Stimulated activated CD8-positive, alpha-beta memory T cell treated with anti-CD3 and anti-CD28 coated beads, Interleukin-7, amount 100 ng/mL, for 4 hours (primary cell): ENCODE measurements around the gene PTGDS.

Experiments
- DNase-seq, 2 donors: peaks; one replicate each; pipeline ENCODE4 v3.0.0-alpha.2; 2020; ENCODE audit warnings: low read depth in 2 of 2

Gene PTGDS

GRCh38 chr9:136973618-136974617, 3.4 kb upstream of the PTGDS start:
- DNase-seq = no peak

- no peak for DNase-seq
These were observed 2.3 kb upstream of the PTGDS start for GRCh38 chr9:136974817-136975535.

GRCh38 chr9:136975644-136976043, 1.7 kb upstream of the PTGDS start:
- DNase-seq = no peak

GRCh38 chr9:136977649-136978072, 357 bp downstream of the PTGDS start:
- no peak for DNase-seq

- peak; percentile 53 to 64 for DNase-seq
These were observed 965 bp downstream of the PTGDS start for GRCh38 chr9:136978073-136978864.

- no peak for DNase-seq
These were observed 1.7 kb downstream of the PTGDS start for GRCh38 chr9:136978865-136979544.

- no peak for DNase-seq
These were observed 2.7 kb downstream of the PTGDS start for GRCh38 chr9:136979769-136980587.

- DNase-seq = no peak
These were observed 3.6 kb downstream of the PTGDS start for GRCh38 chr9:136980669-136981478.

GRCh38 chr9:136981588-136982231, 4.4 kb downstream of the PTGDS start:
- no peak for DNase-seq

GRCh38 chr9:136982232-136983051, 5.1 kb downstream of the PTGDS start, which contains the start of gene LCNL1:
TSS of gene LCNL1 (plus strand) at chr9:136982993. CDS start at chr9:136983587, 594 bp downstream.
- DNase-seq = no peak

GRCh38 chr9:136983167-136983566, 5.9 kb downstream of the PTGDS start:
- no peak for DNase-seq

- DNase-seq = no peak
These were observed 6.5 kb downstream of the PTGDS start for GRCh38 chr9:136983656-136984314.

GRCh38 chr9:136984464-136985026, 7.2 kb downstream of the PTGDS start:
- DNase-seq = no peak

- DNase-seq = no peak
These were observed 7.8 kb downstream of the PTGDS start for GRCh38 chr9:136985027-136985602.

- no peak for DNase-seq
These were observed 8.5 kb downstream of the PTGDS start for GRCh38 chr9:136985853-136986252.

- no peak for DNase-seq
These were observed 11.6 kb downstream of the PTGDS start for GRCh38 chr9:136988872-136989271.
